H9 (cell line): ENCODE measurements around the gene TESPA1. TPM values are rescaled to one million over a fixed set of nuclear protein-coding genes. Genes with fewer than 3 reads are reported as not detected.

Experiments used
- DNase-seq: peaks from one replicate; pipeline ENCODE4 v3.0.0-alpha.2; 2017
- H2AFZ ChIP-seq: one replicate; pipeline ENCODE4 v1.6.1; 2013; ENCODE audit warnings: mild to moderate bottlenecking, low read length, control low read depth, moderate library complexity
- H2AK5ac ChIP-seq: 2 replicates; pipeline ENCODE4 v1.6.1; 2013; ENCODE audit warnings: low read length, control low read depth, mixed read lengths; ENCODE audit not compliant: insufficient read length
- H2BK120ac ChIP-seq: one replicate; pipeline ENCODE4 v1.6.1; 2013; ENCODE audit warnings: low read depth, mild to moderate bottlenecking, low read length, control low read depth, inconsistent platforms; ENCODE audit not compliant: poor library complexity, severe bottlenecking
- H2BK12ac ChIP-seq: 2 replicates; pipeline ENCODE4 v1.6.1; 2013; ENCODE audit warnings: low read length, control low read depth, mixed read lengths, low read depth; ENCODE audit not compliant: insufficient read length
- H2BK15ac ChIP-seq: 2 replicates; pipeline ENCODE4 v1.6.1; 2013; ENCODE audit warnings: low read depth, low read length, control low read depth
- H2BK20ac ChIP-seq: one replicate; pipeline ENCODE4 v1.6.1; 2013; ENCODE audit warnings: low read depth, mild to moderate bottlenecking, low read length, control low read depth, inconsistent platforms; ENCODE audit not compliant: poor library complexity, severe bottlenecking
- H2BK5ac ChIP-seq: 2 replicates; pipeline ENCODE4 v1.6.1; 2013; ENCODE audit warnings: low read length, control low read depth, mixed read lengths; ENCODE audit not compliant: insufficient read length
- H3K14ac ChIP-seq: 2 replicates; pipeline ENCODE4 v1.6.1; 2013; ENCODE audit warnings: low read length, control low read depth; ENCODE audit not compliant: insufficient read depth
- H3K18ac ChIP-seq: 2 replicates; pipeline ENCODE4 v1.6.1; 2013; ENCODE audit warnings: low read depth, mild to moderate bottlenecking, mixed read lengths, low read length, control low read depth; ENCODE audit not compliant: insufficient read length
- H3K23ac ChIP-seq: 2 replicates; pipeline ENCODE4 v1.6.1; 2013; ENCODE audit warnings: low read length, control low read depth, mixed read lengths, low read depth; ENCODE audit not compliant: insufficient read length
- H3K23me2 ChIP-seq: 2 replicates; pipeline ENCODE4 v1.6.1; 2013; ENCODE audit warnings: low read depth, mild to moderate bottlenecking, mixed read lengths, low read length, control low read depth; ENCODE audit not compliant: insufficient read length, poor library complexity, severe bottlenecking
- H3K27ac ChIP-seq: 2 replicates; pipeline ENCODE4 v1.5.1; 2013; ENCODE audit warnings: low read length, control low read depth, mixed read lengths, low read depth; ENCODE audit not compliant: insufficient read length
- H3K27me3 ChIP-seq: 2 replicates; pipeline ENCODE4 v1.6.1; 2013; ENCODE audit warnings: low read length, control low read depth, inconsistent platforms; ENCODE audit not compliant: insufficient read depth
- H3K4ac ChIP-seq: 2 replicates; pipeline ENCODE4 v1.6.1; 2013; ENCODE audit warnings: low read depth, mild to moderate bottlenecking, control low read depth, inconsistent platforms, low read length, moderate library complexity
- H3K4me1 ChIP-seq: 2 replicates; pipeline ENCODE4 v1.6.1; 2013; ENCODE audit warnings: low read length, control low read depth, inconsistent platforms; ENCODE audit not compliant: insufficient read depth
- H3K4me2 ChIP-seq: 2 replicates; pipeline ENCODE4 v1.6.1; 2013; ENCODE audit warnings: low read length, control low read depth, mixed read lengths; ENCODE audit not compliant: insufficient read length, insufficient read depth
- H3K56ac ChIP-seq: 2 replicates; pipeline ENCODE4 v1.6.1; 2013; ENCODE audit warnings: low read depth, mild to moderate bottlenecking, mixed read lengths, low read length, control low read depth; ENCODE audit not compliant: insufficient read length
- H3K79me1 ChIP-seq: 2 replicates; pipeline ENCODE4 v1.6.1; 2013; ENCODE audit warnings: low read depth, mild to moderate bottlenecking, moderate library complexity, low read length, control low read depth, inconsistent platforms; ENCODE audit not compliant: insufficient read depth, poor library complexity, severe bottlenecking
- H3K79me2 ChIP-seq: 2 replicates; pipeline ENCODE4 v1.6.1; 2013; ENCODE audit warnings: low read length, control low read depth, inconsistent platforms; ENCODE audit not compliant: insufficient read depth
- H3K9ac ChIP-seq: 2 replicates; pipeline ENCODE4 v1.6.1; 2013; ENCODE audit warnings: low read length, control low read depth, mixed read lengths; ENCODE audit not compliant: insufficient read length; ENCODE audit errors: extremely low read depth
- H3K9me3 ChIP-seq: one replicate; pipeline ENCODE4 v1.6.1; 2013; ENCODE audit warnings: low read depth, low read length, inconsistent platforms; ENCODE audit not compliant: control insufficient read depth
- H3T11ph ChIP-seq: one replicate; pipeline ENCODE4 v1.6.1; 2013; ENCODE audit warnings: mild to moderate bottlenecking, low read length, control low read depth, inconsistent platforms
- H4K20me1 ChIP-seq: one replicate; pipeline ENCODE4 v1.6.1; 2013; ENCODE audit not compliant: control insufficient read depth, insufficient read length, insufficient read depth
- H4K5ac ChIP-seq: 2 replicates; pipeline ENCODE4 v1.6.1; 2013; ENCODE audit warnings: low read depth, mild to moderate bottlenecking, mixed read lengths, low read length, control low read depth; ENCODE audit not compliant: insufficient read length
- H4K8ac ChIP-seq: replicated peaks from 2 replicates; pipeline ENCODE4 v1.6.1; 2013; ENCODE audit warnings: low read length, control low read depth, mixed read lengths, low read depth; ENCODE audit not compliant: insufficient read length
- H4K91ac ChIP-seq: 2 replicates; pipeline ENCODE4 v1.6.1; 2013; ENCODE audit warnings: low read depth, mild to moderate bottlenecking, moderate library complexity, mixed read lengths, low read length, control low read depth; ENCODE audit not compliant: insufficient read length
- H3K27ac Mint-ChIP-seq, 3 experiments: 2 replicates in 2 of 3; 3 replicates in 1 of 3; pipeline ENCODE4 v1.8.0; 2020 to 2021; ENCODE audit warnings: mixed read lengths in 3 of 3, mild to moderate bottlenecking in 1 of 3, moderate library complexity in 1 of 3
- H3K27me3 Mint-ChIP-seq: 2 replicates; pipeline ENCODE4 v1.8.0; 2021; ENCODE audit warnings: low read depth, mild to moderate bottlenecking, moderate library complexity, mixed read lengths
- H3K36me3 Mint-ChIP-seq, 3 experiments: 2 replicates in 2 of 3; 3 replicates in 1 of 3; pipeline ENCODE4 v1.8.0; 2020 to 2021; ENCODE audit warnings: low read depth in 3 of 3, mixed read lengths in 3 of 3; ENCODE audit not compliant: insufficient read depth in 1 of 3
- H3K4me1 Mint-ChIP-seq, 2 experiments: 2 replicates each; pipeline ENCODE4 v1.8.0; 2020; ENCODE audit warnings: mixed read lengths in 2 of 2
- H3K4me3 Mint-ChIP-seq, 2 experiments: 2 replicates in 1 of 2; 3 replicates in 1 of 2; pipeline ENCODE4 v1.8.0; 2020 to 2021; ENCODE audit warnings: mild to moderate bottlenecking in 2 of 2, mixed read lengths in 2 of 2, moderate library complexity in 1 of 2
- H3K9me3 Mint-ChIP-seq, 2 experiments: 2 replicates in 1 of 2; 3 replicates in 1 of 2; pipeline ENCODE4 v1.8.0; 2020; ENCODE audit warnings: mild to moderate bottlenecking in 2 of 2, mixed read lengths in 2 of 2, moderate library complexity in 1 of 2
- CTCF ChIP-seq: fragments of 200-600 bp; sonication (generic); conservative IDR thresholded peaks from 3 replicates; pipeline ENCODE4 v1.8.0; 2021; ENCODE audit warnings: antibody characterized with exemption, mild to moderate bottlenecking
- WGBS: extraction: QIAGEN DNeasy Blood & Tissue Kit; methylation state at CpG from one replicate; pipeline ENCODE4 v1.1.7; 2013; ENCODE audit warnings: missing lambda C conversion rate, low lambda C conversion rate, mixed read lengths; ENCODE audit not compliant: insufficient read length; ENCODE audit errors: extremely low coverage; 5-methylcytosine and 5-hydroxymethylcytosine counted together
- total RNA-seq: library from RNA; stranded (reverse); gene quantifications from 2 replicates; pipeline ENCODE4 v1.2.1, GENCODE V29; 2021

The TESPA1 gene
- total RNA-seq, 1 experiment from 2014 or later, result not detected

- H4K8ac ChIP-seq, result no peak overlapping the region
- no peak overlapping the region for H2AK5ac ChIP-seq
- H3K9ac ChIP-seq, result no peak overlapping the region
- no peak overlapping the region for H2BK15ac ChIP-seq
- H3K23me2 ChIP-seq, result no peaks in the 10 kb centered on the region
- no peak overlapping the region for H3K4me2 ChIP-seq
- no peak overlapping the region for H2BK12ac ChIP-seq
- H3K79me1 ChIP-seq, result no peaks in the 10 kb centered on the region
- no peaks in the 10 kb centered on the region for H3K4me1 ChIP-seq
- no peaks in the 10 kb centered on the region; the same call in 1 of the 2 replicates for H3K27me3 Mint-ChIP-seq
- H3K9me3 Mint-ChIP-seq, result no peaks in the 10 kb centered on the region
- peaks cover 19 to 21% of the 10 kb centered on the region in 2 experiments for H3K4me1 Mint-ChIP-seq
- H3T11ph ChIP-seq, result no peak overlapping the region
- H3K23ac ChIP-seq, result no peak overlapping the region
- H2BK120ac ChIP-seq, result no peak overlapping the region
- peak; percentile 84 for TF ChIP-seq CTCF
- H3K4me3 Mint-ChIP-seq, result no peak overlapping the region
- H3K9me3 ChIP-seq, result no peaks in the 10 kb centered on the region
- H3K79me2 ChIP-seq, result no peaks in the 10 kb centered on the region
- no CpG with 5 or more reads among the region's 3 CpGs for WGBS
- H3K14ac ChIP-seq, result no peak overlapping the region
- H3K27me3 ChIP-seq, result no peaks in the 10 kb centered on the region
- peaks cover 0 to 2% (median 0%) of the 10 kb centered on the region in 3 experiments; a peak in 1 of 7 replicates for H3K36me3 Mint-ChIP-seq
- H3K56ac ChIP-seq, result no peak overlapping the region
- H3K18ac ChIP-seq, result no peak overlapping the region
- no peaks in the 10 kb centered on the region for H4K20me1 ChIP-seq
- H3K4ac ChIP-seq, result no peak overlapping the region
- peak; percentile 45 for DNase-seq
- H2AFZ ChIP-seq, result no peak overlapping the region
- H3K27ac ChIP-seq, result no peak overlapping the region
- no peak overlapping the region for H4K91ac ChIP-seq
- H4K5ac ChIP-seq, result no peak overlapping the region
- no peak overlapping the region for H2BK20ac ChIP-seq
- H2BK5ac ChIP-seq, result no peak overlapping the region
- no peak overlapping the region for H3K27ac Mint-ChIP-seq
Measured at GRCh38 chr12:54958048-54958658, 26.4 kb downstream of the TESPA1 start.
